NCI-H460 (cell line): ENCODE measurements around the gene TAS1R2. TPM values are rescaled to one million over a fixed set of nuclear protein-coding genes. Genes with fewer than 3 reads are reported as not detected.
A peak's percentile ranks its signal among the peaks of the same experiment; 100 is the strongest.
"Not testable (repeated sequence)": the region's sequence is repeated elsewhere in the genome, so short reads cannot be mapped to it uniquely, and the experiment has no call there.

Experiments
- DNase-seq: peaks from one replicate; pipeline ENCODE4 v3.0.0-alpha.2; 2016; ENCODE audit warnings: low read depth; ENCODE audit errors: extremely low read depth
- polyA plus RNA-seq: library from polyadenylated mRNA; depleted of rRNA; stranded (reverse); fragments of >200 nt; gene quantifications from 2 replicates; pipeline ENCODE4 v1.2.3, GENCODE V29; 2014; cell fraction: nucleus; rRNA removed
- total RNA-seq: library from RNA; depleted of rRNA; stranded (reverse); fragments of >200 nt; shearing (Covaris generic); gene quantifications from 2 replicates; pipeline ENCODE4 v1.2.3, GENCODE V29; 2014; rRNA removed

The TAS1R2 gene
- total RNA-seq, result not detected in 2 replicates
- polyA plus RNA-seq, result not detected in 2 replicates

GRCh38 chr1:18859560-18859959 lies at the start of gene TAS1R2:
TSS of gene TAS1R2 (minus strand) at chr1:18859660. CDS start at chr1:18859660, 0 bp downstream.
- DNase-seq, result no peak

- no peak for DNase-seq
Observed at GRCh38 chr1:18907917-18908845, 48.7 kb upstream of the TAS1R2 start.

- DNase-seq, result peak; percentile 50
Observed at GRCh38 chr1:18907021-18907916, 47.8 kb upstream of the TAS1R2 start.

GRCh38 chr1:18903291-18903756 lies 43.9 kb upstream of the TAS1R2 start:
- no peak for DNase-seq

- peak; percentile 96 for DNase-seq
Observed at GRCh38 chr1:18902523-18903290, 43.2 kb upstream of the TAS1R2 start, which contains the start of gene ALDH4A1. TSS of gene ALDH4A1 (minus strand) at chr1:18902555. CDS start at chr1:18902523, 32 bp downstream.

GRCh38 chr1:18901952-18902522 lies 42.6 kb upstream of the TAS1R2 start:
- DNase-seq, result no peak

- DNase-seq, result no peak
Observed at GRCh38 chr1:18901147-18901951, 41.9 kb upstream of the TAS1R2 start.

GRCh38 chr1:18900303-18900841 lies 40.9 kb upstream of the TAS1R2 start:
- no peak for DNase-seq

- no peak for DNase-seq
Observed at GRCh38 chr1:18899363-18900049, 40.0 kb upstream of the TAS1R2 start.

- no peak for DNase-seq
Observed at GRCh38 chr1:18898567-18898966, 39.1 kb upstream of the TAS1R2 start.

GRCh38 chr1:18895317-18895716 lies 35.9 kb upstream of the TAS1R2 start:
- no peak for DNase-seq

- DNase-seq, result no peak
Observed at GRCh38 chr1:18893120-18893519, 33.7 kb upstream of the TAS1R2 start.

- DNase-seq, result not testable (repeated sequence)
Observed at GRCh38 chr1:18891858-18892257, 32.4 kb upstream of the TAS1R2 start.

GRCh38 chr1:18891426-18891780 lies 31.9 kb upstream of the TAS1R2 start:
- no peak for DNase-seq

GRCh38 chr1:18890706-18891425 lies 31.4 kb upstream of the TAS1R2 start:
- DNase-seq, result no peak

- no peak for DNase-seq
Observed at GRCh38 chr1:18886003-18886335, 26.5 kb upstream of the TAS1R2 start.

- no peak for DNase-seq
Observed at GRCh38 chr1:18885311-18886002, 26.0 kb upstream of the TAS1R2 start.
